IgD-negative memory B cell (primary cell): Measurements from ENCODE around the gene DNAJA3. TPM values are rescaled to one million over a fixed set of nuclear protein-coding genes. Genes with fewer than 3 reads are reported as not detected.
A peak's percentile ranks its signal among the peaks of the same experiment; 100 is the strongest.

ENCODE experiments used
- H3K27ac Mint-ChIP-seq, 3 donors: one replicate each; pipeline ENCODE4 v1.8.0; 2020 to 2022; ENCODE audit warnings: mild to moderate bottlenecking in 3 of 3, mixed read lengths in 3 of 3, moderate library complexity in 1 of 3
- H3K27me3 Mint-ChIP-seq: one replicate; pipeline ENCODE4 v1.8.0; 2021; ENCODE audit warnings: mixed read lengths
- H3K36me3 Mint-ChIP-seq: one replicate; pipeline ENCODE4 v1.8.0; 2020; ENCODE audit warnings: mild to moderate bottlenecking, mixed read lengths
- H3K4me1 Mint-ChIP-seq, 3 donors: one replicate each; pipeline ENCODE4 v1.8.0; 2020 to 2022; ENCODE audit warnings: mixed read lengths in 3 of 3, mild to moderate bottlenecking in 1 of 3
- H3K4me3 Mint-ChIP-seq, 4 donors: one replicate each; pipeline ENCODE4 v1.8.0; 2020 to 2022; ENCODE audit warnings: mild to moderate bottlenecking in 4 of 4, mixed read lengths in 4 of 4, moderate library complexity in 3 of 4
- H3K9me3 Mint-ChIP-seq, 3 donors: one replicate each; pipeline ENCODE4 v1.8.0; 2020 to 2021; ENCODE audit warnings: mixed read lengths in 3 of 3, mild to moderate bottlenecking in 1 of 3
- polyA plus RNA-seq: library from polyadenylated mRNA; unstranded; fragments of 300-500 nt; fragmentation: Illumina TruSeq; gene quantifications from one replicate; pipeline ENCODE4 v1.2.3, GENCODE V29; 2021

Gene DNAJA3
- polyA plus RNA-seq, 1 donor from 2014 or later = 42.7 TPM

DNA sequence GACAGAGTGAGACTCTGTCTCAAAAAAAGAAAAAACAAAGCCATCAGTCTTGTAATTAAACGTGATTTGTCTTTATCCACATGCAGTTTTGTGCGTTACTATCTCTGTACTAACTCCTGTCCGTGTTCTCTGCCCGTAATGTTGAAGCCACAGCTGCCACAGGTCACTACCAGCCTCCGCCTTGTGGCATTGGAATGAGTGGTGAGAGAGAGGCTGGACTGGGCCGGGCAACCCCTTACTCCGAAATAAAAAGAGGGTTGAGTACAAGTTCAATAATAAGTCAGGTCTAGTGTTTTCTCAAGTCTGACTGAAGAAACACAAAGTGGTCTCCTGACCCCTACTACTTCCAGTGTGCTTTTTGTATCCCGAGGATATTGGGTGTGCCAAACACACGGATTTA, 5.4 kb downstream of the DNAJA3 start:
- Mint-ChIP-seq H3K27ac (no peak overlapping the region), H3K27me3 (no peaks in the 10 kb centered on the region), H3K4me3 (peak overlapping the region in 1 of 4 donors; percentile 53), H3K9me3 (no peaks in the 10 kb centered on the region), H3K36me3 (peaks cover 5% of the 10 kb centered on the region), H3K4me1 (peaks cover 11 to 25% (median 14%) of the 10 kb centered on the region in 3 donors)

DNA sequence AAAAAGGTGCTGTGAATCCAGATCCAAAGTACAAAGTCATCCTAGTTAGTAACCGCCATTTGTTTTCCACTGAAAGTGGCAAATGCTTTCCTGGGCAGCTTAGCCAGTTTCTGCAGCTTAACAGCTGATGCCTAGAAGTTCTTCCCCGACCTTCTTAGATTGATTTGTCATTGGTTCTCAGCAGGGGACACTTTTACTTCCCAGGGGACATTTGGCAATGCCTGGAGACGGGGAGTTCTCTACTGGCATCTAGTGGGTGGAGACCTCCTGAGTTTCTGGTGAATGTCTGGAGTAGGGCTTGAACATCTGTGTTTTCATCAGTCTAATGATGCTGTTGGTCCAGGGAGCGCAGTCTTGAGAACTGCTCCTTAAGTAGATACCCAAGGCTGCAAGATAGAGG, 7.6 kb downstream of the DNAJA3 start:
- peaks cover 4 to 11% (median 5%) of the 10 kb centered on the region in 3 donors for H3K4me1 Mint-ChIP-seq
- no peaks in the 10 kb centered on the region for H3K9me3 Mint-ChIP-seq
- peaks cover 5% of the 10 kb centered on the region for H3K36me3 Mint-ChIP-seq
- no peaks in the 10 kb centered on the region for H3K27me3 Mint-ChIP-seq
- peak overlapping the region in 1 of 4 donors; percentile 48 for H3K4me3 Mint-ChIP-seq
- H3K27ac Mint-ChIP-seq = no peak overlapping the region

- no peak overlapping the region for H3K4me3 Mint-ChIP-seq
- no peaks in the 10 kb centered on the region for H3K9me3 Mint-ChIP-seq
- no peaks in the 10 kb centered on the region for H3K27me3 Mint-ChIP-seq
- H3K27ac Mint-ChIP-seq = no peak overlapping the region
- peaks cover 5% of the 10 kb centered on the region for H3K36me3 Mint-ChIP-seq
- peaks cover 0 to 7% (median 5%) of the 10 kb centered on the region in 3 donors for H3K4me1 Mint-ChIP-seq
These were observed 8.5 kb downstream of the DNAJA3 start for GRCh38 chr16:4433914-4434787.

DNA sequence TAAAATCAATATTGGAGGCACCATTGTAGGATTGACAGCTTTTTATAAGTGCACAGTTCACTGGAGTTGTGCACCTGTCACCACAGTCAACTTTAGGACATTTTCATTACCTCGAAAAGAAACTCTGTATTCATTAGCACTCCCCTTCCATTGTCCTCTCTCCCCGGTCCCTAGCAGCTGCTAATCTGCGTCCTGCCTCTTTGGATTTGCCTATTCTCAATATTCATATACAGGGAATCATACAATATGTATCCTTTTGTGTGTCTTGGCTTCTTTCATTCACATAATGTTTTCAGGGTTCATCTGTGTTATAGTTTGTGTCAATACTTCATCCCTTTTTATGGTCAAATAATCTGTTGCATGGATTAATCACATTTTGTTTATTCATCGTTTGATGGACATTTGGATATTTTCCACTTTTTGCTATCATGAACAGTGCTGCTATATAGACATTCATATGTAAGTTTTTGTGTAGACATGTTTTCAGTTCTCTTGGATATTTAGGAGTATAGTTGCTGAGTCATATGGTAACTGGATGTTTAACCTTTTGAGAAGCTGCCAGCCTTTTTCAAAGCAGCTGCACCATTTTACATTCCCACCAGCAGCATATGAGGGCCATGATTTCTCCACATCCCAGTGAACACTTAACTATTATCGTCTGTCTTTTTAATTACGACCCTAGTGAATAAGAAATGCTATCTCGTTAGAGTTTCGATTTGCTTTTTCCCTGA, 9.8 kb downstream of the DNAJA3 start:
- Mint-ChIP-seq H3K4me1 (peaks cover 0 to 5% (median 4%) of the 10 kb centered on the region in 3 donors), H3K27me3 (no peaks in the 10 kb centered on the region), H3K9me3 (no peaks in the 10 kb centered on the region), H3K4me3 (no peak overlapping the region), H3K27ac (no peak overlapping the region), H3K36me3 (peaks cover 9% of the 10 kb centered on the region)

DNA sequence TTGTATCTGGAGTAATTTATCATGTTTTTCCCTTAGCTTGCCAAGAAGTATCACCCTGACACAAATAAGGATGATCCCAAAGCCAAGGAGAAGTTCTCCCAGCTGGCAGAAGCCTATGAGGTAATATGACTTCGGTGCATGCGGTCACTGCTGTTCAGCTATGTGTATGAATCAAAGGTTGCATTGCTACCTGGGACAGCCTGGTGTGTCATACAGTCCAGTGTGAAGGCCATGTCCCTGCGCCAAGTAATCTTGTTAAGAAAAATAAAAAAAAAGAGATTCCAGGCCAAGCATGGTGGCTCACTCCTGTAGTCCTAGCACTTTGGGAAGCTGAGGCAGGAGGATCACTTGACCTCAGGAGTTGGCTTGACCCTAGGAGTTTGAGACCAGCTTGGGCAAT, 11.7 kb downstream of the DNAJA3 start:
- Mint-ChIP-seq H3K4me3 (no peak overlapping the region), H3K27me3 (no peaks in the 10 kb centered on the region), H3K27ac (no peak overlapping the region), H3K4me1 (peaks cover 0 to 5% (median 4%) of the 10 kb centered on the region in 3 donors), H3K36me3 (peaks cover 6% of the 10 kb centered on the region), H3K9me3 (no peaks in the 10 kb centered on the region)

- Mint-ChIP-seq H3K4me3 (no peak overlapping the region), H3K4me1 (no peaks in the 10 kb centered on the region), H3K27ac (peak overlapping the region in 1 of 3 donors; percentile 43), H3K27me3 (no peaks in the 10 kb centered on the region), H3K36me3 (peaks cover 12% of the 10 kb centered on the region), H3K9me3 (no peaks in the 10 kb centered on the region)
These were observed 16.7 kb downstream of the DNAJA3 start for GRCh38 chr16:4442371-4442770.

- Mint-ChIP-seq H3K36me3 (peaks cover 12% of the 10 kb centered on the region), H3K27me3 (no peaks in the 10 kb centered on the region), H3K27ac (no peak overlapping the region), H3K4me1 (no peaks in the 10 kb centered on the region), H3K9me3 (no peaks in the 10 kb centered on the region), H3K4me3 (no peak overlapping the region)
These were observed 17.6 kb downstream of the DNAJA3 start for GRCh38 chr16:4443271-4443670.

- H3K4me1 Mint-ChIP-seq = no peaks in the 10 kb centered on the region
- H3K4me3 Mint-ChIP-seq = no peak overlapping the region
- no peaks in the 10 kb centered on the region for H3K9me3 Mint-ChIP-seq
- H3K27ac Mint-ChIP-seq = no peak overlapping the region
- peaks cover 12% of the 10 kb centered on the region for H3K36me3 Mint-ChIP-seq
- H3K27me3 Mint-ChIP-seq = no peaks in the 10 kb centered on the region
These were observed 18.3 kb downstream of the DNAJA3 start for GRCh38 chr16:4443986-4444385.

GRCh38 chr16:4450430-4450829, 24.8 kb downstream of the DNAJA3 start:
- H3K36me3 Mint-ChIP-seq = peaks cover 6% of the 10 kb centered on the region
- H3K4me1 Mint-ChIP-seq = no peaks in the 10 kb centered on the region
- no peak overlapping the region for H3K4me3 Mint-ChIP-seq

GRCh38 chr16:4450931-4451519, 25.4 kb downstream of the DNAJA3 start:
- Mint-ChIP-seq H3K4me3 (no peak overlapping the region), H3K4me1 (no peaks in the 10 kb centered on the region), H3K27me3 (no peaks in the 10 kb centered on the region), H3K9me3 (no peaks in the 10 kb centered on the region), H3K36me3 (peaks cover 6% of the 10 kb centered on the region), H3K27ac (no peak overlapping the region)

More at GRCh38 chr16:4450430-4450829, 24.8 kb downstream of the DNAJA3 start:
- Mint-ChIP-seq H3K9me3 (no peaks in the 10 kb centered on the region), H3K27me3 (no peaks in the 10 kb centered on the region), H3K27ac (no peak overlapping the region)

GRCh38 chr16:4452674-4453073, 27.0 kb downstream of the DNAJA3 start:
- H3K36me3 Mint-ChIP-seq = peaks cover 2% of the 10 kb centered on the region
- H3K4me1 Mint-ChIP-seq = no peaks in the 10 kb centered on the region
- H3K9me3 Mint-ChIP-seq = no peaks in the 10 kb centered on the region
- H3K27me3 Mint-ChIP-seq = no peaks in the 10 kb centered on the region
- H3K27ac Mint-ChIP-seq = no peak overlapping the region
- no peak overlapping the region for H3K4me3 Mint-ChIP-seq

DNA sequence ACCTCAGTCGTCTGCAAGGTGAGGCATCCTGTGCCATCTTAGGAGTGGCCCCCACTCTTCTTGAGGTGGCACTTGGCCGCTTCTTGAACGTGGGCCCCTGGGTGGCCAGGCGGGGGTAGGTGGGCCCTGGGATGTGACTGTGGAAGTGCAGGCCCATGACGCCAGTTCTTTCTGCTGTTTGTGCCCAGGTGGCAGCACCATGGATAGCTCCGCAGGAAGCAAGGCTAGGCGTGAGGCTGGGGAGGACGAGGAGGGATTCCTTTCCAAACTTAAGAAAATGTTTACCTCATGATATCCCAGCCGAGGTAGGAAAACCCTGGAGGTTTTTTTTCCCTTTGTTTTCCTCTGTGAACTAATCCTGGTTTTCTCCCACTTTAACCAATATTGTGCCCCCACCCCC, 29.0 kb downstream of the DNAJA3 start:
- Mint-ChIP-seq H3K27ac (peak overlapping the region in 1 of 3 donors; percentile 53), H3K4me1 (peaks cover 0 to 2% (median 0%) of the 10 kb centered on the region in 3 donors), H3K36me3 (peaks cover 2% of the 10 kb centered on the region), H3K9me3 (no peaks in the 10 kb centered on the region), H3K4me3 (no peak overlapping the region), H3K27me3 (no peaks in the 10 kb centered on the region)

DNA sequence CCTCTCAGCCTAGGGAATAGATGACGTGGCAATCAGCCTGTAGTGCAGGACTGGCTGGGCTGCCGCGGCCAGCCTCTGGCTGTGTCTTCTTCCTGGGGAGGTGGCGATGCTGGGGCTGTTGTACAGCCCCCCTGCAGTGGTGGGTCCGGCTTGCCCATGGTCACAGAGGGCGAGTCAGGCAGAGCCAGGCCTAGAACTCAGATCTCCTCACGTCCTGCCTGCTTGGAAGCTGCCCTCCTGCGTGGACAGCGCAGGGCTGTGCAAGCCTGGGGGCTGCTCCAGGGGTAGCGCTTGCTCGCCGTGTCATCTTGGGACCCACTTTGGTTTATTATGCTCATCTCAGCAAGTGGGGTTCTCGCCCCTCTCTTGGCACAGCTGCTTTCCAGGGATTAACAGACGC, 29.4 kb downstream of the DNAJA3 start:
- H3K27ac Mint-ChIP-seq = no peak overlapping the region
- peaks cover 4% of the 10 kb centered on the region for H3K36me3 Mint-ChIP-seq
- H3K4me1 Mint-ChIP-seq = peaks cover 0 to 2% (median 0%) of the 10 kb centered on the region in 3 donors
- H3K4me3 Mint-ChIP-seq = no peak overlapping the region
- H3K27me3 Mint-ChIP-seq = no peaks in the 10 kb centered on the region
- no peaks in the 10 kb centered on the region for H3K9me3 Mint-ChIP-seq

DNA sequence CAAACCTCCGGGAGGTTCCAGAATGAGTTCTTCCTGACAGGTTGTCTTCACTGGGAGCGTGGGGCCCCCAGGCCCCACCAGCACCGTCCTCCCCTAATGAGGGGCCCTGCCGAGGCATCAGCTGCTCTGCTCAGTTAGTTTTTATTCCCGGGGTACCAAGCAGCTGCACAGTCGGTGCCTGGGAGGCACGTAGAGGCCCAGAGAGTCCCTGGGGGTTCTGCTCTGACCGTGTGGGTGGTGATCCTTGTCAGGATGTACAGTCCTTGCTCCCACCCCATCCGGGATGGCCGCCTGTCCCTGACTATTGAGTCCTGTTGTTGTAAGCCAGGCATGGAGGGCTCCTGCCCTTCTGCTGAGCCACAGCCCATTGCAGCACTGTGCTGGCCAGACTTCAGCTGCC, 30.3 kb downstream of the DNAJA3 start:
- H3K4me3 Mint-ChIP-seq = no peak overlapping the region
- H3K36me3 Mint-ChIP-seq = peaks cover 5% of the 10 kb centered on the region
- H3K9me3 Mint-ChIP-seq = no peaks in the 10 kb centered on the region
- H3K27ac Mint-ChIP-seq = no peak overlapping the region
- H3K4me1 Mint-ChIP-seq = peaks cover 0 to 2% (median 0%) of the 10 kb centered on the region in 3 donors
- no peaks in the 10 kb centered on the region for H3K27me3 Mint-ChIP-seq

- no peak overlapping the region for H3K4me3 Mint-ChIP-seq
- no peaks in the 10 kb centered on the region for H3K27me3 Mint-ChIP-seq
- peaks cover 7% of the 10 kb centered on the region for H3K36me3 Mint-ChIP-seq
- peak overlapping the region in 1 of 3 donors; percentile 23 for H3K27ac Mint-ChIP-seq
- H3K4me1 Mint-ChIP-seq = peaks cover 0 to 2% (median 2%) of the 10 kb centered on the region in 3 donors
- no peaks in the 10 kb centered on the region for H3K9me3 Mint-ChIP-seq
These were observed 35.2 kb downstream of the DNAJA3 start for GRCh38 chr16:4460936-4461249.
